D721Med (cell line): Measurements from ENCODE around the gene KIR3DL2.
"Not testable (repeated sequence)": the region's sequence is repeated elsewhere in the genome, so short reads cannot be mapped to it uniquely, and the experiment has no call there.

Source experiments
- DNase-seq: peaks from one replicate; pipeline ENCODE4 v3.0.0; 2011; ENCODE audit warnings: low spot score; ENCODE audit not compliant: insufficient read length
- FAIRE-seq: peaks from 2 replicates; lab custom pipeline; 2011; peaks lifted over from hg19 to GRCh38; lab: Jason Lieb, UNC
- TF ChIP-seq, protein P1 (sequence below): IDR thresholded peaks from 2 replicates; pipeline ENCODE4 v1.5.1; 2012; ENCODE audit warnings: mild to moderate bottlenecking, control low read depth; ENCODE audit not compliant: insufficient read depth; ENCODE audit errors: missing control alignments

The KIR3DL2 gene

DNA sequence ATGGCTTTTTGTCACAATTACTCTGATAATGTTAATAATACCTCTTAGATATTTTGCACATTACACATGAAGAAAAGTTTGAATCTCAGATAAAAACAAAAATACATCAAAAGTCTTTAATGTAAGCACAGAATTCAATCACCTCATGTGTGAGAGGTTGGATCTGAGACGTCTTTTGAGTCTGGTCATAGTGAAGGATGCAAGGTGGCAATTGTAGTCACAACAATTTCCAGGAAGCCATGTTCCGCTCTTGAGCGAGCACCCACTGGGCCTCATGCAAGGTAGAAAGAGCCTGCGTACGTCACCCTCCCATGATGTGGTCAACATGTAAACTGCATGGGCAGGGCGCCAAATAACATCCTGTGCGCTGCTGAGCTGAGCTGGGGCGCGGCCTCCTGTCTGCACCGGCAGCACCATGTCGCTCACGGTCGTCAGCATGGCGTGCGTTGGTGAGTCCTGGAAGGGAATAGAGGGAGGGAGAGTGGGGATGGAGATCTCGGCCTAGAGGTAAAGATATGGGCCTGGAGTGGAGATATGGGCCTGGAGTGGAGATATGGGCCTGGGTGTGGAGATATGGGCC is at the start of gene KIR3DL2:
Gene KIR3DL2 (plus strand): TSS at position 383 of the 580 bp plus-strand sequence. CDS start 33 bp downstream, at position 416.
- FAIRE-seq, DNase-seq: not testable (repeated sequence)

DNA sequence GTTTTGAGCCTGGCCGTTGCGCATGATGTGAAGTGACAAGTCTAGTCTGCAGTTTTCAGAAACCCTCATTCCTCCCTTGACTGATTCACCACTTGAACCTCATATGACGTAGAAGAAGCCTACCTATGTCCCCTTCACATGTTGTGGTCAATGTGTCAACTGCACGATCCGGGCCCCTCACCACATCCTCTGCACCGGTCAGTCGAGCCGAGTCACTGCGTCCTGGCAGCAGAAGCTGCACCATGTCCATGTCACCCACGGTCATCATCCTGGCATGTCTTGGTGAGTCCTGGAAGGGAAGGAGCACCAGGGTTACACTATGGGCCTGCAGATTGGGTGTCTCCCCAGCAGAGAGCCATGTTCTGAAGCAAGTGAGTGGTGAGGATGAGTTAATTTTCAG is 46.8 kb upstream of the KIR3DL2 start, which contains the start of gene KIR2DL4:
Gene KIR2DL4 (plus strand): TSS at position 201 of the 400 bp plus-strand sequence. CDS start 42 bp downstream, at position 243.
- DNase-seq (no peak), FAIRE-seq (no peak)
- TF ChIP-seq, protein P1, sequence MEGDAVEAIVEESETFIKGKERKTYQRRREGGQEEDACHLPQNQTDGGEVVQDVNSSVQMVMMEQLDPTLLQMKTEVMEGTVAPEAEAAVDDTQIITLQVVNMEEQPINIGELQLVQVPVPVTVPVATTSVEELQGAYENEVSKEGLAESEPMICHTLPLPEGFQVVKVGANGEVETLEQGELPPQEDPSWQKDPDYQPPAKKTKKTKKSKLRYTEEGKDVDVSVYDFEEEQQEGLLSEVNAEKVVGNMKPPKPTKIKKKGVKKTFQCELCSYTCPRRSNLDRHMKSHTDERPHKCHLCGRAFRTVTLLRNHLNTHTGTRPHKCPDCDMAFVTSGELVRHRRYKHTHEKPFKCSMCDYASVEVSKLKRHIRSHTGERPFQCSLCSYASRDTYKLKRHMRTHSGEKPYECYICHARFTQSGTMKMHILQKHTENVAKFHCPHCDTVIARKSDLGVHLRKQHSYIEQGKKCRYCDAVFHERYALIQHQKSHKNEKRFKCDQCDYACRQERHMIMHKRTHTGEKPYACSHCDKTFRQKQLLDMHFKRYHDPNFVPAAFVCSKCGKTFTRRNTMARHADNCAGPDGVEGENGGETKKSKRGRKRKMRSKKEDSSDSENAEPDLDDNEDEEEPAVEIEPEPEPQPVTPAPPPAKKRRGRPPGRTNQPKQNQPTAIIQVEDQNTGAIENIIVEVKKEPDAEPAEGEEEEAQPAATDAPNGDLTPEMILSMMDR = no peak

DNA sequence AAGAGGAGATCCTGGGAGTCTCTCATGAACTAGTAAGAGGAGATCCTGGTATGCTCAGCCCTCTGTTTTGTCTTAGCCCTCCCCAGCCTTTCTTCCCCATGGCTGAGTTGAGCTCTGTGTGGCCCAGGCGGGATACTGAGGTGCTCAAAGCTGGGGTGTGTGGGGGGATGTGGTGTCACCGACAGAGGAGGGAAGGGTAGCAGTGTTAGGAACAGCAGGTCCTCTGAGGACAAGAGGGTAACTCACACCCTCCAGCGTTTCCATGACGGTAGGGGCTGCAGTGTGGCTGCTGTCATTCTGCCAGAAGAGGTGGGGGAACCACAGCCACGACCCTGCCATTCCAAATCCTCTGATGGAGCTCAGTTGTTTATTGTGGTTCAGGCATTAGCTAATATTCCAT is 46.1 kb upstream of the KIR3DL2 start:
- TF ChIP-seq, protein P1 = no peak
- FAIRE-seq (no peak), DNase-seq (no peak)

DNA sequence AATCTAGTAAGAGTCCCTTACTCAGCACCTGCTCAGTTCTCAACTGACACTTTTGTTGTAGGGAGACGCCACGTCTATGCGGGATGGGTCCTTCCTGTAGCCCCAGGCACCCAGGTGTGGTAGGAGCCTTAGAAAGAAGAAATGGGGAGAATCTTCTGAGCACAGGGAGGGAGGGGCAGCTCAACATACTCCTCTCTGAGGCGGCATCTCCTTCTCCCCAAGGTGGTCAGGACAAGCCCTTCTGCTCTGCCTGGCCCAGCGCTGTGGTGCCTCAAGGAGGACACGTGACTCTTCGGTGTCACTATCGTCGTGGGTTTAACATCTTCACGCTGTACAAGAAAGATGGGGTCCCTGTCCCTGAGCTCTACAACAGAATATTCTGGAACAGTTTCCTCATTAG is 45.7 kb upstream of the KIR3DL2 start:
- DNase-seq (no peak), FAIRE-seq (no peak)
- TF ChIP-seq, protein P1 = no peak

DNA sequence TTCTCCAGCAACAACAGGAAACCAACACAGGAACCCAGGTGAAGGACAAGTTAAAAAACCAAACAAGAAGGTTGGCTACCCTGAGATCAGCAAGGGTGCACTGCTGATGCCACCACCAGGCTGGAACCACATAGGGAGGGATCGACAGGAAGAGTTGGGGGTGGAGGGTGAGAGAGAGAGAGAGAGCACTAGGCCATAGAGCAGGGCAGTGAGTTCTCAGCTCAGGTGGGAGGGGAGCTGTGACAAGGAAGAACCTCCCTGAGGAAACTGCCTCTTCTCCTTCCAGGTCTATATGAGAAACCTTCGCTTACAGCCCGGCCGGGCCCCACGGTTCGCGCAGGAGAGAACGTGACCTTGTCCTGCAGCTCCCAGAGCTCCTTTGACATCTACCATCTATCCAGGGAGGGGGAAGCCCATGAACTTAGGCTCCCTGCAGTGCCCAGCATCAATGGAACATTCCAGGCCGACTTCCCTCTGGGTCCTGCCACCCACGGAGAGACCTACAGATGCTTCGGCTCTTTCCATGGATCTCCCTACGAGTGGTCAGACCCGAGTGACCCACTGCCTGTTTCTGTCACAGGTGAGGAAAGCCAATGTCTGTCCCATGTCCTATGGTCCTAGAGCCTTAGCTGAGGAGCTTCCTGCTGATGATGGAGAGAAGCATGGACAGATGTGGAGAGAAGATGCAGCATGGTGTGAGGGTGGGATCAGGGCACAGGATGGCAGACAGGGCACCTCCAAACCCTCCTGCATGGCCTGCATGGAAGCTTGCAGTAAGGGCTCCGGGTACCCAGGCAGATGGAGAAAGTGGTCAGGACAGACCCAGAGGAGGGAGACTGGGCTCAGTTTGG is 44.4 kb upstream of the KIR3DL2 start:
- TF ChIP-seq, protein P1 = no peak
- DNase-seq (no peak), FAIRE-seq (no peak)

DNA sequence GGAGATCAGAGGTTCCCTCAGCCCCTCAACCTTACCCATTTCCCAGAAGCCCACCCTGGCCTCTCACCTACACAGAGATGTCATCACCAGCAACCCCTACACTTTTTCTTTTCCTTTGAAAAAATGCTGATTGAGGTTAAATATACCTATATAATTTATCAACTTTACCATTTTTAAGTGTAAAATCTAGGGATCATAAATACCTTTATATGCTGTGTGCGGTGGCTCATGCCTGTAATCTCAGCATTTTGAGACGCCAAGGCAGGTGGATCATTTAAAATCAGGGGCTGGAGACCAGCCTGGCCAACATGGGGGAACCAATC is 43.8 kb upstream of the KIR3DL2 start:
- TF ChIP-seq, protein P1 = no peak
- DNase-seq = no peak
- FAIRE-seq = no peak

DNA sequence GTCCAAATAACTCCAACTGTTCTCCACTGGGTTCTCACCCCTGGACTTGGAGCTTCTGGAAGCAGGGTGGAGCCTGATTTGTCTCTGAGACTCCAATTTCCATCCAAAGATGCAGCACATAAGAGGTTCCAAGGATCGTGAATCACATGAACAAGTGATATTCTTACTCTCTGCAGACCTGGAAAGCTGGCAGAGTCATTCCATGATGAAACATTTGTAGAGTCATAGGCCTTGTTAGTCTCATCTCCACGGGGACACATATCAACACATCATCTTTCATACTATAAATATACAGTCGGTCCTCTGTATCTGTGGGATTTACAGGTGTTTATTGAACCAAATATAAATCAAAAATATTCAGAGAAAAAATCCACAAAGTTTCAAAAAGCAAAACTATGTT is 35.7 kb upstream of the KIR3DL2 start:
- not testable (repeated sequence) for FAIRE-seq, DNase-seq

DNA sequence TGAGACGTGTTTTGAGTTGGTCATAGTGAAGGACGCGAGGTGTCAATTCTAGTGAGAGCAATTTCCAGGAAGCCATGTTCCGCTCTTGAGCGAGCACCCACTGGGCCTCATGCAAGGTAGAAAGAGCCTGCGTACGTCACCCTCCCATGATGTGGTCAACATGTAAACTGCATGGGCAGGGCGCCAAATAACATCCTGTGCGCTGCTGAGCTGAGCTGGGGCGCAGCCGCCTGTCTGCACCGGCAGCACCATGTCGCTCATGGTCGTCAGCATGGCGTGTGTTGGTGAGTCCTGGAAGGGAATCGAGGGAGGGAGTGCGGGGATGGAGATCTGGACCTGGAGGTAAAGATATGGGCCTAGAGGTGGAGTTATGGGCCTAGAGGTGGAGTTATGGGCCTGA is 34.0 kb upstream of the KIR3DL2 start, which contains the start of gene KIR3DL1:
Gene KIR3DL1 (plus strand): TSS at position 218 of the 400 bp plus-strand sequence.
- not testable (repeated sequence) for FAIRE-seq, DNase-seq
